ENCODE data around the gene DPF1.

- TF ChIP-seq CTCF (IDR thresholded peaks at IDR 0.05) = no peak
- TF ChIP-seq POLR2A (IDR thresholded peaks at IDR 0.05) = no peak
Observed at GRCh38 chr19:38208571-38208970, 15.5 kb downstream of the DPF1 start.

Data from body of pancreas (tissue), 4 donors.